GM10248 (cell line): ENCODE results near the gene COX11.

ENCODE experiments used
- CTCF ChIA-PET: fragments of 300-600 bp; sonication (Branson Sonifier 250); formaldehyde crosslinking; extraction: SDS; loops from one replicate; lab custom pipeline; 2021; ENCODE audit warnings: antibody characterized with exemption; lab: Yijun Ruan, JAX
- POLR2A ChIA-PET: fragments of 350-650 bp; sonication (Branson Sonifier 250); formaldehyde crosslinking; extraction: SDS; loops from one replicate; lab custom pipeline; 2020; ENCODE audit warnings: antibody characterized with exemption; lab: Yijun Ruan, JAX
- DNase-seq: peaks from one replicate; pipeline ENCODE4 v3.0.0; 2012; ENCODE audit errors: extremely low spot score
- TF ChIP-seq, protein P1 (sequence below): IDR thresholded peaks from 2 replicates; pipeline ENCODE4 v1.5.1; 2012; ENCODE audit warnings: mild to moderate bottlenecking, low read depth; ENCODE audit errors: extremely low read depth, missing control alignments, control extremely low read depth

Gene COX11

DNA sequence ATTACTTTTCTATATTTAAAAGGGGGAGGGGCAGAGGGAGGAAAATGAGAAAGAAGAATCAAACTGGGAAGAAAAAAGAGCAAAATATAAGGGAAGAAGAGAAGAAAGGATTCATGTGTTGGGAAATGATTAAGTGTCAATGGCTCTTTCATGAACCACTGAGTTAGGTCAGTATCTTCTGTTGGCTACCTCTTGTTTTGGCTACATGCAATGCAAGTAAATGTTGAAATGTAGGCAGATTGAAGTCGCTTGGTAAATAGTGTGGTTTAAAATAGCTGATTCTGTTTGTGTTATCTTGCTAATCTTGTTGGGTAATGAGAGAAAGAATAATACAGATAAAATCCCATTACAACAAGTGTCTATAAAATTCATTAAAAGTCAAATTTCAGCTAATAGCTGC, 27.2 kb downstream of the COX11 start:
- DNase-seq, result no peak
- ChIA-PET CTCF (no interaction called here), POLR2A (no interaction called here)
- TF ChIP-seq, protein P1, sequence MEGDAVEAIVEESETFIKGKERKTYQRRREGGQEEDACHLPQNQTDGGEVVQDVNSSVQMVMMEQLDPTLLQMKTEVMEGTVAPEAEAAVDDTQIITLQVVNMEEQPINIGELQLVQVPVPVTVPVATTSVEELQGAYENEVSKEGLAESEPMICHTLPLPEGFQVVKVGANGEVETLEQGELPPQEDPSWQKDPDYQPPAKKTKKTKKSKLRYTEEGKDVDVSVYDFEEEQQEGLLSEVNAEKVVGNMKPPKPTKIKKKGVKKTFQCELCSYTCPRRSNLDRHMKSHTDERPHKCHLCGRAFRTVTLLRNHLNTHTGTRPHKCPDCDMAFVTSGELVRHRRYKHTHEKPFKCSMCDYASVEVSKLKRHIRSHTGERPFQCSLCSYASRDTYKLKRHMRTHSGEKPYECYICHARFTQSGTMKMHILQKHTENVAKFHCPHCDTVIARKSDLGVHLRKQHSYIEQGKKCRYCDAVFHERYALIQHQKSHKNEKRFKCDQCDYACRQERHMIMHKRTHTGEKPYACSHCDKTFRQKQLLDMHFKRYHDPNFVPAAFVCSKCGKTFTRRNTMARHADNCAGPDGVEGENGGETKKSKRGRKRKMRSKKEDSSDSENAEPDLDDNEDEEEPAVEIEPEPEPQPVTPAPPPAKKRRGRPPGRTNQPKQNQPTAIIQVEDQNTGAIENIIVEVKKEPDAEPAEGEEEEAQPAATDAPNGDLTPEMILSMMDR, result no peak

DNA sequence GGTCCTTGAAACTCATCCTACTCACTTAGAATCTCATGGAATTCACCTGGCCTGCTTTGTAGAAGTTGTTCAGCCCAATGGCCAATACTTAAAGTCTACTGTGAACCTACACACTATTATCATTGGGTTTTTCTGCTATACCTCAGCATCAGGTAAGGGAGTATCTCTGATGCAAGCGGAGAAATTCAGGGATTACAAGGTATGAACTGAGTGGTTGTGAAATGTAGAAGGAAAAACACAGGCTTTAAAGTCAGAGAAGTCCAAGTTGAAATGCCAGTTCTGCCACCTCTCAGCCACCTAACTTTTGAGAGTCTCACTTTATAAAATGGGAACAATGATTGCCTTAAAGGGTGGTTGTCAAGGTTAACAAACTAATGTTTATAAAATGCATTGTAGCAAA, 31.0 kb downstream of the COX11 start:
- CTCF ChIA-PET, result no interaction called here
- POLR2A ChIA-PET, result no interaction called here
- TF ChIP-seq, protein P1, result no peak
- no peak for DNase-seq

DNA sequence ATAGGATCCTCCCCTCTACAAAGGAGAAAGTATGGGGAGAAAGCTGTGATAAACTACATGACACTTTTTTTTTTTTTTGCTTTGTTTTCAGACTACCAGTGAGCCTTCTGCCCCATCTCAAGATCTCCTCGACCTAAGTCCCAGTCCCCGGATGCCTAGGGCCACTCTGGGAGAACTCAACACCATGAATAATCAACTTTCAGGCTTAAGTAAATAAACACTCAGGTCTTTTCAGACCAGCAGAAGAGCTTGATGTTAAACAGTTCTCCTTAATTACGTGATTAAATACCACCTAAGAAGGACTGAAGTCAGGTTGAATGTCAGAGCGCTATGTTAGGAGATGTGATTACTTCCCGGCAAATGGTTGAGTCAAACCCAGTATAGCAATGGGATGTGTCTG, 31.4 kb downstream of the COX11 start:
- POLR2A ChIA-PET, result no interaction called here
- TF ChIP-seq, protein P1, result no peak
- CTCF ChIA-PET, result no interaction called here
- no peak for DNase-seq

DNA sequence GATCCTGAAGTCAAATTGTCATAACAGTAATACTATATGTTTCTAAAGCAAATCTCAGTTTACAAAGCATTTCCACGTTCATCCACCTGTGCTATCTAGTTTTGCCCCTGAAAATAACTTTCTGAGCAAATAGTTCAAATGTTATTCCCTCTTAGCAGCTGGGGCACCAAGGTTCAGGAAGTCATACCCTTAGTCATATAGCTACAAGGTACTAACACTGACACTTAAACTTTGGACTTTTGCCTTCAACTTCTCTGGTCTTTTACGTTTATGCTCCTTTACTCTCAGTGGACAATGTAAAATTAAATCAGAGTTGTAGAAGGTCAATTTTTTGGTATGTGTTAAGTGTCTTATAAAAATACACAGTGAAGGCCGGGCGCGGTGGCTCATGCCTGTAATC, 33.0 kb downstream of the COX11 start:
- POLR2A ChIA-PET, result no interaction called here
- TF ChIP-seq, protein P1, result no peak
- CTCF ChIA-PET, result no interaction called here
- no peak for DNase-seq

DNA sequence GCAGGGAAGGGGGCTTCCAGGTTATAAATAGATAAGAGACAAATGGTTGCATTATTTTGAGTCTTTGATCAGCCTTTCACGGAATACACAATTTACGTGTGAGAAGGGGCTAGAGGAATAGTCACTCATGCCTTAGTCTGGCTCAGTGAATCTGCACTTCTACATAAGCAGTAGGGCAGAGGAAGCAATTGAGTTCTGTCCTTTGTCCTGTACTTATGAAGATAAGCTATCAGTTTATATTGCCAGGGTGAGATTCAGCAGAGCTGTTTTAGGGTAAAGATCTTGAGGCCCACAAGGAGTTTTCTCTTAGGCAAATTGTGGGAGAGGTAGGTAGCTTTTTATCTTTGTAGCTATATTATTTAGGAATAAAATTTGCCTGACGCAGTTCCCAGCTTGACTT, 34.5 kb downstream of the COX11 start:
- ChIA-PET POLR2A (no interaction called here), CTCF (interaction anchor here (0.7 to 1.2 kb wide), 2 partner anchors 9 to 16 kb away, joined by 3 read pairs; no protein-coding TSS in a partner anchor)
- no peak for DNase-seq
- TF ChIP-seq, protein P1, result no peak

DNA sequence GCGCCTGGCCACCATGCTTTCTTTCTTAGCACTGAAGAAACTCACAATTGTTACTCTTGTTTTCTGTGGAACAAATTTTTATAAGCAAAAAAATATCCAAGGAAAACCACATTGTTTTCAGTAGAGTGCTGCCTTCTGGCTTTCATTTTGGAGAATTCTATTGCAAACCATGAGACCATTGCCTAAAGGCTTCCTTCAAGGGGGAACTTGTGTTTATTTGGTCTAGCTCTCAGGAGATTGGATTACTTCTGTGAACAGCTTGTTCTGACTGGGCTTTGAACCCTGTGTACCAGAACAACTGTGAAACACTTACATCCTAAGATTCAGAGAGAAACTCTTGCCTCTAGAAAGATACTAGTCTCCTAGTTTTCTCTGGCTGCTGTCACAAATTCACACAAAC, 35.7 kb downstream of the COX11 start:
- TF ChIP-seq, protein P1, result no peak
- DNase-seq, result no peak
- ChIA-PET CTCF (interaction anchor here (0.6 kb wide), 1 partner anchor 10 kb away, joined by 3 read pairs; no protein-coding TSS in a partner anchor), POLR2A (no interaction called here)

DNA sequence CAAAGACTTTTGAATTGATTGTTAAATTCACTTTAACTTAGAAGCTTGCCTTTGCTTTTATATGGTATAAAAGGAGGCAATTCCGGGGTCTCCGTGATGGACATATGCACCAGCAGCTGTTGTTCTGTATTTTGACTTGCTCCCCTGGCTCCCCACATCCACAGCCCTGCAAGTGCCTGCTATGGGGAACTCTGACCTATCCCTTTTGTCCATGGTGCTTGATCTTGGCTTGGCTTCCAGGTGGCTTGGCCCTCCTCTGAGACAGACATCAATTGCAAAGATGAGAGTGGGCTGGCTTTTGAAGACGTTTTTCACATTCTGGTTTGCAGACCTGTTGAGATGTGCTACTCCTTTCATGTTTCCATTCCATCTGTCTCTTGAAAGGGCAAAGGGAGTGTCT, 40.9 kb downstream of the COX11 start:
- ChIA-PET CTCF (no interaction called here), POLR2A (no interaction called here)
- TF ChIP-seq, protein P1, result no peak
- no peak for DNase-seq
